ENCODE measurements around the gene MPL.

MPL gene

DNA sequence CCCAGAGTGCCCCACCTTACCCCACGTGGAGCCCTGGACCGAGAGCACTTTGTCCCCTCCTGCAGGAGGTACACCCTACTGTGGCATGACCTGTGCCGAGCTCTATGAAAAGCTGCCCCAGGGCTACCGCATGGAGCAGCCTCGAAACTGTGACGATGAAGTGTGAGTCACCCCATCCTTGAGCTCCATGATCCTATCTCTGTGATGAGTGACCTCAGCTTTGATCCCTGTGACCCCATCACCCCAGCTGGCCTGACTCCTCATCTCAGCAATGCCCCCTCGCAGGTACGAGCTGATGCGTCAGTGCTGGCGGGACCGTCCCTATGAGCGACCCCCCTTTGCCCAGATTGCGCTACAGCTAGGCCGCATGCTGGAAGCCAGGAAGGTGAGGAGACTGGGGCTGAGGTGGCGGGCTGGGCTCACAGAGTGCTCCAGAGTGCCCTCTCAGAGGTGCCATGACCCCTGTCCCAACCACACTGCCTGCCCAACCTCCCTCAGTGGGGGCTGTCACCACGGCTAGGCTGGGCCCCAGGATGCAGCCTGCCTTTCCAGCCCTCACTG is 16.2 kb upstream of the MPL start:
- DNase-seq (ENCODE audit: low spot score), result no peak
- TF ChIP-seq, protein P1, sequence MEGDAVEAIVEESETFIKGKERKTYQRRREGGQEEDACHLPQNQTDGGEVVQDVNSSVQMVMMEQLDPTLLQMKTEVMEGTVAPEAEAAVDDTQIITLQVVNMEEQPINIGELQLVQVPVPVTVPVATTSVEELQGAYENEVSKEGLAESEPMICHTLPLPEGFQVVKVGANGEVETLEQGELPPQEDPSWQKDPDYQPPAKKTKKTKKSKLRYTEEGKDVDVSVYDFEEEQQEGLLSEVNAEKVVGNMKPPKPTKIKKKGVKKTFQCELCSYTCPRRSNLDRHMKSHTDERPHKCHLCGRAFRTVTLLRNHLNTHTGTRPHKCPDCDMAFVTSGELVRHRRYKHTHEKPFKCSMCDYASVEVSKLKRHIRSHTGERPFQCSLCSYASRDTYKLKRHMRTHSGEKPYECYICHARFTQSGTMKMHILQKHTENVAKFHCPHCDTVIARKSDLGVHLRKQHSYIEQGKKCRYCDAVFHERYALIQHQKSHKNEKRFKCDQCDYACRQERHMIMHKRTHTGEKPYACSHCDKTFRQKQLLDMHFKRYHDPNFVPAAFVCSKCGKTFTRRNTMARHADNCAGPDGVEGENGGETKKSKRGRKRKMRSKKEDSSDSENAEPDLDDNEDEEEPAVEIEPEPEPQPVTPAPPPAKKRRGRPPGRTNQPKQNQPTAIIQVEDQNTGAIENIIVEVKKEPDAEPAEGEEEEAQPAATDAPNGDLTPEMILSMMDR (IDR thresholded peaks at IDR 0.05; ENCODE audit: borderline replicate concordance, control extremely low read depth, extremely low read depth, insufficient read depth, missing control alignments), result no peak
- in situ Hi-C loops (cut with MboI; ENCODE audit: low sequenced_read_pairs, unreplicated experiment), result no loop called here

DNA sequence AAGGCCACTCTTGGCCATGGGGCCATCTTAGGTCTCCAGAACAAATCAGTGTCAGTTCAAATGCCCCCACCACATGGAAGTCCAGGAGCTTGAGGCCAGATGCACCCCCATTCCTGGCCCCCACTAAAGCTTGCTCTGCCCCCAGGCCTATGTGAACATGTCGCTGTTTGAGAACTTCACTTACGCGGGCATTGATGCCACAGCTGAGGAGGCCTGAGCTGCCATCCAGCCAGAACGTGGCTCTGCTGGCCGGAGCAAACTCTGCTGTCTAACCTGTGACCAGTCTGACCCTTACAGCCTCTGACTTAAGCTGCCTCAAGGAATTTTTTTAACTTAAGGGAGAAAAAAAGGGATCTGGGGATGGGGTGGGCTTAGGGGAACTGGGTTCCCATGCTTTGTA is 15.1 kb upstream of the MPL start:
- TF ChIP-seq, protein P1 (IDR thresholded peaks at IDR 0.05; ENCODE audit: borderline replicate concordance, control extremely low read depth, extremely low read depth, insufficient read depth, missing control alignments), result no peak
- in situ Hi-C loops (cut with MboI; ENCODE audit: low sequenced_read_pairs, unreplicated experiment), result no loop called here

DNA sequence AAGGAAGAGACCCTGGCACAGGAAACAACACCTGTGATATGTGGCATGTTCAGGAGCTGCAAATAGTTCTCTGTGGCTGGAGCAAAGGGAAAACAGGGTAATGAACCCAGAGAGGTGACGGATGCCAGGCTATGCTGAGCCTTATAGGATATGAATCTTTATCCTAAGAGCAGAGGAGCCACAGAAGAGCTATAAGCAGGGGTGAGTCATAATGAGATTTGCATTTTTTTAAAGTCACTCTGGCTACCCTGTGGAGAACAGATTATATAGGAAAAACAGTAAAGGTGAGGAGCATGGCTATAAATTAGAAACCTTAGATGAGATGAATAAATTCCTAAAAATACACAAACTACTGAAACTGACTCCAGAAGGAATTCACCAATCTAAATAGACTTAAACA is 12.8 kb upstream of the MPL start:
- DNase-seq (ENCODE audit: low spot score), result no peak
- in situ Hi-C loops (cut with MboI; ENCODE audit: low sequenced_read_pairs, unreplicated experiment), result no loop called here
- TF ChIP-seq, protein P1 (IDR thresholded peaks at IDR 0.05; ENCODE audit: borderline replicate concordance, control extremely low read depth, extremely low read depth, insufficient read depth, missing control alignments), result no peak

More for the DNA sequence above, 15.1 kb upstream of the MPL start:
- DNase-seq (ENCODE audit: low spot score), result no peak

DNA sequence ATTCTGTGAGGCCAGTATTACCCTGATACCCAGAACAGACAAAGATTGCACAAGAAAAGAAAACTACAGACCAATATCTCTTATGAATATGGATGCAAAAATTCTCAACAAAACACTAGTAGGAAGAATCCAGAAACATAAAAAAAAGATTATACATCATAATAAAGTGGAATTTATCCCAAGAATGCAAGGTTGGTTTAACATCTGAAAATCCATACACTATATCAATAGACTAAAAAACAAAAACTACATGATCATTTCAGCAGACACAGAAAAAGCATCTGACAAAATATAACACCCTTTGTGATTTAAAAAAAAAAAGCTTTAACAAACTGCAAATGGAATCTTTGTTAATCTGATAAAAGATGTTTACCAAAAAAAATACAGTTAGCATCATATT is 12.2 kb upstream of the MPL start:
- TF ChIP-seq, protein P1 (IDR thresholded peaks at IDR 0.05; ENCODE audit: borderline replicate concordance, control extremely low read depth, extremely low read depth, insufficient read depth, missing control alignments), result no peak
- in situ Hi-C loops (cut with MboI; ENCODE audit: low sequenced_read_pairs, unreplicated experiment), result no loop called here
- no peak for DNase-seq (ENCODE audit: low spot score)

DNA sequence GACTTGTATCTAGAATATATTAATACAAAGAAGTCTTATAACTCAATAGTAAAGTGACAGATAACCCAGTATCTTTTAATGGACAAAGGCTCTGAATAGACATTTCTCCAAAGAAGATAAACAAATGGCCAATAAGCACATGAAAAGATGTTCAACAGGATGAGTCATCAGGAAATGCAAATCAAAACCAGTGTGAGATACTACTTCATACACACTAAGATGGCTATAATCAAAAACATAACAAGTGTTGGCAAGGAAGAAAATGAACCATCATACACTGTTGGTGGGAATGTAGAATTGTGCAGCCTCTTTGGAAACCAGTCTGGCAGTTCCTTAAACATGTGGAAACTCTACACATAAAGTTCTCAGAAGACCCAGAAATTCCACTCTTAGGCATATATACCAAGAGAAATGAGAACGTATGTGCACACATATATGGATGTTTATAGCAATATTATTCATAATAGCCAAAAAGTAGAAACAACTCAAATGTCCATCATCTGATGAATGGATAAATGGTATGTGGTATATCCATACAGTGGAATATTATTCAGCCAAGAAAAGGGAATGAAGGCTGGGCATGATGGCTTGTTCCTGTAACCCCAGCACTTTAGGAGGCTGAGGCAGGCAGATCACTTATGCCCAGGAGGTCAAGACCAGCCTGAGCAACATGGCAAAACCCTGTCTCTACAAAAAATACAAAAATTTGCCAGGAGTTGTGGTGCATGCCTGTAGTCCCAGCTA is 9.9 kb upstream of the MPL start:
- in situ Hi-C loops (cut with MboI; ENCODE audit: low sequenced_read_pairs, unreplicated experiment), result no loop called here
- no peak for DNase-seq (ENCODE audit: low spot score)
- TF ChIP-seq, protein P1 (IDR thresholded peaks at IDR 0.05; ENCODE audit: borderline replicate concordance, control extremely low read depth, extremely low read depth, insufficient read depth, missing control alignments), result no peak

DNA sequence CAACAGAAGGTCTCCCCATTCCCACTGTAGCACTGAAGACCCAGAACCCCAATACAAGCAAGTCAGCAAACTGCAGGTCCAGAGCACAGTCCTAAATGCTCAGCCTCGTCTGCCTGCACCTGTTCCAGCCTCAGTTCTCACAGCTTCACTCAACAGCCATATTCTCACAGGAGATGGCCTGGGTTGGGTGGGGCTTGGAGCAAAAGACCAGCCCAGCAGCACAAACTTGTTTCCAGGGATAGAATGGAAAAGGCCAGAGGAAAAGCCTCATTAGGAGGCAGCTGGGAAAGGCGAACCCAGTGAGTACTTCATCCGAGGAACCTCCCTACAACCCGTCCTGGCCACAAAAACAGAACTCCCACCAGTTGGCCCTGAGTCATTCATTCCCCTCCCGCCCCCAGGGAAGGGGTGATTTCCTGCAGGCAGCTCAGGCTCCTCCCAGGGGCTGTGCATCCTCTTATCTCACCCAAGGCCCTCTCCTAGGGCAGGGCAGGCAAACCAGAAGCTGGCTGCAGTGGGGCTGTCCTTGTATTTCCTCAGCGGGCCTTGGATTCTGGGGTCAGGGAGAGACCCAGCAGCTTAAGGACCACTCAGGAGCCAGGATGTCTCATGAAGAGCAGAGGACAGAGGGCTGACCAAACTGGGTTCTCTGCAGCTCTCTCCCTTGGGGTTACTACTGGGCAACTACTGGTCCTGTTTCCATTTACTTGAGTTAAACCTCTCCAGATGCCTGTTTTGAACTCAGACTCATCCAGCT is 7.4 kb upstream of the MPL start:
- in situ Hi-C loops (cut with MboI; ENCODE audit: low sequenced_read_pairs, unreplicated experiment), result no loop called here
- TF ChIP-seq, protein P1 (IDR thresholded peaks at IDR 0.05; ENCODE audit: borderline replicate concordance, control extremely low read depth, extremely low read depth, insufficient read depth, missing control alignments), result no peak
- peak; percentile 80 for DNase-seq (ENCODE audit: low spot score)
